Hepatocyte (in vitro differentiated cells): Measurements from ENCODE around the gene CAP2. TPM values are rescaled to one million over a fixed set of nuclear protein-coding genes. Genes with fewer than 3 reads are reported as not detected.

Experiments used
- DNase-seq: peaks from one replicate; pipeline ENCODE4 v3.0.0-alpha.2; 2016; ENCODE audit warnings: low spot score
- H2AFZ ChIP-seq: fragments of 200-600 bp; sonication (generic); 2 replicates; pipeline ENCODE4 v1.6.0; 2016; ENCODE audit warnings: antibody characterized with exemption, mild to moderate bottlenecking
- H3K27ac ChIP-seq: fragments of 200-600 bp; sonication (generic); 2 replicates; pipeline ENCODE4 v1.5.1; 2016; ENCODE audit warnings: mild to moderate bottlenecking
- H3K27me3 ChIP-seq: fragments of 200-600 bp; sonication (generic); 2 replicates; pipeline ENCODE4 v1.6.1; 2016
- H3K36me3 ChIP-seq: fragments of 200-600 bp; sonication (generic); replicated peaks from 2 replicates; pipeline ENCODE4 v1.5.1; 2016; ENCODE audit warnings: low read depth; ENCODE audit not compliant: insufficient read depth
- H3K4me1 ChIP-seq: fragments of 200-600 bp; sonication (generic); 2 replicates; pipeline ENCODE4 v1.5.1; 2016; ENCODE audit warnings: mild to moderate bottlenecking, moderate library complexity; ENCODE audit not compliant: insufficient read depth
- H3K4me2 ChIP-seq: fragments of 200-600 bp; sonication (generic); 2 replicates; pipeline ENCODE4 v1.6.0; 2016
- H3K4me3 ChIP-seq: fragments of 200-600 bp; sonication (generic); 2 replicates; pipeline ENCODE4 v1.5.1; 2016; ENCODE audit warnings: mild to moderate bottlenecking
- H3K79me2 ChIP-seq: fragments of 200-600 bp; sonication (generic); 2 replicates; pipeline ENCODE4 v1.6.0; 2017; ENCODE audit warnings: mild to moderate bottlenecking
- H3K9me2 ChIP-seq: fragments of 200-600 bp; sonication (generic); replicated peaks from 2 replicates; pipeline ENCODE4 v1.6.0; 2017; ENCODE audit warnings: mild to moderate bottlenecking; ENCODE audit not compliant: insufficient read depth
- H3K9me3 ChIP-seq: fragments of 200-600 bp; sonication (generic); 2 replicates; pipeline ENCODE4 v1.5.1; 2016; ENCODE audit warnings: low read depth, mild to moderate bottlenecking
- H4K20me1 ChIP-seq: fragments of 200-600 bp; sonication (generic); 2 replicates; pipeline ENCODE4 v1.6.0; 2016; ENCODE audit warnings: mild to moderate bottlenecking; ENCODE audit not compliant: insufficient read depth, poor library complexity, severe bottlenecking
- EZH2 ChIP-seq: fragments of 200-600 bp; sonication (generic); IDR thresholded peaks from 2 replicates; pipeline ENCODE4 v1.6.1; 2016; ENCODE audit warnings: antibody characterized with exemption, mild to moderate bottlenecking, borderline replicate concordance
- EZH2phosphoT487 ChIP-seq: fragments of 200-600 bp; sonication (generic); IDR thresholded peaks from one replicate; pipeline ENCODE4 v1.6.1; 2018; ENCODE audit warnings: antibody characterized with exemption, mild to moderate bottlenecking, low read depth, moderate library complexity; ENCODE audit not compliant: unreplicated experiment, severe bottlenecking
- WGBS: methylation state at CpG from one replicate; pipeline ENCODE4 v1.1.6; 2016; ENCODE audit warnings: low lambda C conversion rate; ENCODE audit errors: missing lambda C conversion rate; 5-methylcytosine and 5-hydroxymethylcytosine counted together
- polyA plus RNA-seq: library from polyadenylated mRNA; unstranded; fragments of >200 nt; fragmentation: Nextera tagmentation; extraction: Ambion mirVana; gene quantifications from 2 replicates; pipeline ENCODE4 v1.2.1, GENCODE V29; 2016
- total RNA-seq: library from RNA; depleted of rRNA; stranded (reverse); fragments of >200 nt; gene quantifications from 2 replicates; pipeline ENCODE4 v1.2.3, GENCODE V29; 2014
- TF ChIP-seq, protein P1 (sequence below): fragments of 200-600 bp; sonication (generic); IDR thresholded peaks from 2 replicates; pipeline ENCODE4 v1.5.1; 2016; ENCODE audit warnings: antibody characterized with exemption, mild to moderate bottlenecking; ENCODE audit not compliant: poor library complexity

Gene CAP2
- total and polyA plus RNA-seq, 2 experiments from 2014 or later, result 6.5 to 8.7 TPM

DNA sequence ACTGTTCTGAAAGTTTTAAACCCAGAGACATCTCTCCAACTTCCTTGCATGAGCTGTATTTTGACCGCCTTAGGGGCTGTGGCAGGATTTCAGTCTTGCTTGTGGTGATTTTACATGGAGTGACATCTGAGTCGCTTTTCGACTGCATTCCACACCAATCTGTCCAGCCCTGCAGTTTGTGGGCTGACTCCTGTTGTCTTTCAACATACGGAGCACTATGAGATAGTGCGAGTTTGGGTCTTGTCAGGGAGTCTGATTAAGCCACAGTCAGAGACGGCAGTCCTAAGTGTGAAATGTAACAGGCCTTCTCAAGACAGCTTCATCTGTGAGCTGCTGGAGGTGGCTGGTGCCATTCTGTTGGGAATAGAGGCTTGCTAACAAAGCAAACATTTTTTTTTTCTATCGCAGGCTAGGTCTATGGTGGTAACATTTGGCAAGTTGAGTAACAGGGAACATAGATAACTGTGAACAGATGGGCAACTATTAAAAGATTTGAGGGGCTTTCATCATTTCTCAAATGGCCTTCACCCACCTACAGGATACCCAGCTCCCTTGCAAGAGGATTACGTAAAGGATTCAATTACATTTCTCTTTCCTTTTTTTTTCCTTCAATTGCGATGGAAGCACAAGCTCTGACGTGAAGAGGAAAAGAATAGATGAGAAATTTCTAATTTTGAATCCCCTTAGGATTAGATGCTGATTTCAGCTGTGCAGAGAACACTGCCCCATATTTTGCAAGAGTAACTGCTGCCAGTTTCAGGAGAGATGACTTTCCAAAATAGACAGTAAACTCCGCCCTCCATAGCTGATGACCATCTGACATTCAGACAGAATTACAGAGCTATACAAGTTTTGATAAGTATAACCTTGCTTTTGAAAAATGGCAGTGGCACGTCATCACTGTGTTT, 25.1 kb downstream of the CAP2 start:
- Histone ChIP-seq H3K9me3 (no peaks in the 10 kb centered on the region), H3K4me2 (peak overlapping the region; percentile 59), H3K4me3 (no peak overlapping the region), H3K79me2 (peaks cover 29% of the 10 kb centered on the region), H3K4me1 (peaks cover 16% of the 10 kb centered on the region), H2AFZ (peak overlapping the region; percentile 39), H4K20me1 (no peaks in the 10 kb centered on the region), H3K27me3 (no peaks in the 10 kb centered on the region), H3K27ac (peak overlapping the region; percentile 73), H3K9me2 (no peaks in the 10 kb centered on the region), H3K36me3 (no peaks in the 10 kb centered on the region)
- TF ChIP-seq EZH2phosphoT487 (no peak), EZH2 (no peak)
- TF ChIP-seq, protein P1, sequence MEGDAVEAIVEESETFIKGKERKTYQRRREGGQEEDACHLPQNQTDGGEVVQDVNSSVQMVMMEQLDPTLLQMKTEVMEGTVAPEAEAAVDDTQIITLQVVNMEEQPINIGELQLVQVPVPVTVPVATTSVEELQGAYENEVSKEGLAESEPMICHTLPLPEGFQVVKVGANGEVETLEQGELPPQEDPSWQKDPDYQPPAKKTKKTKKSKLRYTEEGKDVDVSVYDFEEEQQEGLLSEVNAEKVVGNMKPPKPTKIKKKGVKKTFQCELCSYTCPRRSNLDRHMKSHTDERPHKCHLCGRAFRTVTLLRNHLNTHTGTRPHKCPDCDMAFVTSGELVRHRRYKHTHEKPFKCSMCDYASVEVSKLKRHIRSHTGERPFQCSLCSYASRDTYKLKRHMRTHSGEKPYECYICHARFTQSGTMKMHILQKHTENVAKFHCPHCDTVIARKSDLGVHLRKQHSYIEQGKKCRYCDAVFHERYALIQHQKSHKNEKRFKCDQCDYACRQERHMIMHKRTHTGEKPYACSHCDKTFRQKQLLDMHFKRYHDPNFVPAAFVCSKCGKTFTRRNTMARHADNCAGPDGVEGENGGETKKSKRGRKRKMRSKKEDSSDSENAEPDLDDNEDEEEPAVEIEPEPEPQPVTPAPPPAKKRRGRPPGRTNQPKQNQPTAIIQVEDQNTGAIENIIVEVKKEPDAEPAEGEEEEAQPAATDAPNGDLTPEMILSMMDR, result no peak
- DNase-seq, result no peak
- WGBS, result 46% methylated on average over 12 of the region's 12 CpGs

DNA sequence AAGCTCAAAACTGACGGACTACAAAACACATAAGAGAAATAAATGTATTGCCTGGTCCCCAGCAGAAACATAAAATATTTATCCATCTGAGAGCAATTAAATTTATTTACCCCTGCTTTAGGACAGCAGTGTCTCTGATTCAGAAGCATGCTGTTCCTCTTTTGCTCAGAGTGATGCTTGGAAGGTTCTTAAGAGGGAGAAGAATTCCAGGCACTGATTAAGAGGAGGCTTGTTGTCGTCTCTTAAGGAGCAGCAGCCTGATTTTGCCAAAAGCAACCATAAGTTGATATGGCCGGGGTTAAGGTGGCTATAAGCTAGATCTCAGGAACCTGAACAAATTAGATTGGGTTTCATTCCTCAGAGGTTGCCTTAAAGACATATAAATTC, 25.8 kb downstream of the CAP2 start:
- TF ChIP-seq, protein P1, result no peak
- no peak for TF ChIP-seq EZH2phosphoT487
- TF ChIP-seq EZH2, result no peak
- no peak overlapping the region for H2AFZ ChIP-seq
- no peaks in the 10 kb centered on the region for H4K20me1 ChIP-seq
- H3K36me3 ChIP-seq, result no peaks in the 10 kb centered on the region
- peak overlapping the region; percentile 59 for H3K4me2 ChIP-seq
- H3K27ac ChIP-seq, result peak overlapping the region; percentile 73
- H3K79me2 ChIP-seq, result peaks cover 24% of the 10 kb centered on the region
- H3K9me3 ChIP-seq, result no peaks in the 10 kb centered on the region
- 59% methylated on average over 3 of the region's 3 CpGs for WGBS
- no peaks in the 10 kb centered on the region for H3K27me3 ChIP-seq
- no peak overlapping the region for H3K4me3 ChIP-seq
- peaks cover 16% of the 10 kb centered on the region for H3K4me1 ChIP-seq
- DNase-seq, result no peak
- no peaks in the 10 kb centered on the region for H3K9me2 ChIP-seq

DNA sequence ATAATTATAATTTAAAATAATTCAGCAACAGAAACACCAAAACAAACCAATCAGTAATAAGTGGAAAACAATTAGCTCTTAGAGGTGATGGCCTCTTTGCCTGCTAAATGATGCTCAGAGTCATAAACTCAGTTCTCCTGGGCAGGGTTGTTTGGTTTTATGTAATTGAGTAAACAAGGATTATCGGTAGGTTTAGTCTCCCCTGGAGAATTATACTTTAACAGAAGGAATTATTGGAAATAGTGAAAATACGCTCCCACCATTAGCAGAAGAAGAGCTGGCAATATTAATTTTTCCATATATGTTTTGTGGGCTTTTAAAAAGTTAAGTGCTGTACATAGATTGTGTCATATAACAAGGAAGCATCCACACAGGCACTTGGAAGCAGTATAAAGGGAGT, 27.0 kb downstream of the CAP2 start:
- peaks cover 19% of the 10 kb centered on the region for H3K79me2 ChIP-seq
- H3K4me2 ChIP-seq, result no peak overlapping the region
- no peak overlapping the region for H3K4me3 ChIP-seq
- no peaks in the 10 kb centered on the region for H4K20me1 ChIP-seq
- no peaks in the 10 kb centered on the region for H3K27me3 ChIP-seq
- no peak overlapping the region for H2AFZ ChIP-seq
- H3K27ac ChIP-seq, result no peak overlapping the region
- WGBS, result 67% methylated on average over 2 of the region's 2 CpGs
- no peaks in the 10 kb centered on the region for H3K9me2 ChIP-seq
- H3K36me3 ChIP-seq, result no peaks in the 10 kb centered on the region
- no peak for DNase-seq
- TF ChIP-seq EZH2phosphoT487 (no peak), EZH2 (no peak)
- H3K9me3 ChIP-seq, result no peaks in the 10 kb centered on the region
- H3K4me1 ChIP-seq, result peaks cover 16% of the 10 kb centered on the region

DNA sequence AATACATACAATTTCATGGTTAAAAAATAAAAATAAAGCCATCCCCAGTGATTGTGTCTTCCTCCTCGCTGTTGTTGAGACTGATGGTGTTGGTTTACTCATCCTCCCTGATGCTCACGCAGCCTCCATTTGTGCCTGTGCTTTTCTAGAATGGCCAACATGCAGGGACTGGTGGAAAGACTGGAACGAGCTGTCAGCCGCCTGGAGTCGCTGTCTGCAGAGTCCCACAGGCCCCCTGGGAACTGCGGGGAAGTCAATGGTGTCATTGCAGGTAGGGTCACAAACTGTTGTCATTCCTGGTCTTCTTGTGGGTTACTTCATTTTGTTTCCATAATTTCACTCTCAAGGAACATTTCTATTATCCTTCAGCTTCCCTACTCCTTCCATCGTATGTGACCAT, 28.0 kb downstream of the CAP2 start:
- TF ChIP-seq EZH2, result no peak
- TF ChIP-seq, protein P1, result no peak
- no peak for TF ChIP-seq EZH2phosphoT487
- Histone ChIP-seq H4K20me1 (no peaks in the 10 kb centered on the region), H3K36me3 (no peaks in the 10 kb centered on the region), H2AFZ (no peak overlapping the region), H3K4me2 (no peak overlapping the region), H3K4me1 (peaks cover 16% of the 10 kb centered on the region), H3K4me3 (no peak overlapping the region), H3K27me3 (no peaks in the 10 kb centered on the region), H3K9me2 (no peaks in the 10 kb centered on the region), H3K79me2 (peaks cover 14% of the 10 kb centered on the region), H3K9me3 (no peaks in the 10 kb centered on the region), H3K27ac (no peak overlapping the region)
- no peak for DNase-seq
- 93% methylated on average over 7 of the region's 7 CpGs for WGBS
